HEK293T (cell line): Measurements from ENCODE around the gene STC2.

Experiments used
- CTCF ChIA-PET: fragments of 350-600 bp; formaldehyde crosslinking; extraction: SDS; loops from one replicate; lab custom pipeline; 2021; ENCODE audit warnings: antibody characterized with exemption, inconsistent platforms; lab: Yijun Ruan, JAX
- POLR2A ChIA-PET: fragments of 350-600 bp; formaldehyde crosslinking; extraction: SDS; loops from one replicate; lab custom pipeline; 2020; ENCODE audit warnings: antibody characterized with exemption, inconsistent platforms; lab: Yijun Ruan, JAX
- DNase-seq: peaks from one replicate; pipeline ENCODE4 v3.0.0; 2012; ENCODE audit warnings: mixed read lengths; ENCODE audit errors: extremely low spot score
- ARNT ChIP-seq: fragments of 450-650 bp; IDR thresholded peaks from 2 replicates; pipeline ENCODE4 v1.6.1; 2017; ENCODE audit warnings: mild to moderate bottlenecking
- BHLHE40 ChIP-seq: fragments of 450-650 bp; IDR thresholded peaks from 2 replicates; pipeline ENCODE4 v1.6.1; 2016; ENCODE audit warnings: mild to moderate bottlenecking, moderate library complexity, borderline replicate concordance
- CTBP1 ChIP-seq: fragments of 450-650 bp; IDR thresholded peaks from 2 replicates; pipeline ENCODE4 v1.6.1; 2016; ENCODE audit warnings: borderline replicate concordance
- ELF4 ChIP-seq: fragments of 450-650 bp; IDR thresholded peaks from 2 replicates; pipeline ENCODE4 v1.6.1; 2017; ENCODE audit warnings: antibody characterized with exemption
- FOXA1 ChIP-seq: fragments of 450-650 bp; IDR thresholded peaks from 2 replicates; pipeline ENCODE4 v1.6.1; 2016; ENCODE audit warnings: mild to moderate bottlenecking
- FOXK2 ChIP-seq: fragments of 450-650 bp; IDR thresholded peaks from 2 replicates; pipeline ENCODE4 v1.6.1; 2016; ENCODE audit warnings: mild to moderate bottlenecking
- FOXM1 ChIP-seq: fragments of 450-650 bp; IDR thresholded peaks from 2 replicates; pipeline ENCODE4 v1.6.1; 2017; ENCODE audit warnings: mild to moderate bottlenecking, borderline replicate concordance
- HDGF ChIP-seq: fragments of 450-650 bp; IDR thresholded peaks from 2 replicates; pipeline ENCODE4 v1.6.1; 2017; ENCODE audit warnings: antibody characterized with exemption, borderline replicate concordance
- L3MBTL2 ChIP-seq: fragments of 450-650 bp; conservative IDR thresholded peaks from 2 replicates; pipeline ENCODE4 v1.6.1; 2016; ENCODE audit warnings: mild to moderate bottlenecking
- LEF1 ChIP-seq: fragments of 450-650 bp; IDR thresholded peaks from 2 replicates; pipeline ENCODE4 v1.6.1; 2017; ENCODE audit warnings: mild to moderate bottlenecking, borderline replicate concordance
- NFRKB ChIP-seq: fragments of 450-650 bp; IDR thresholded peaks from 2 replicates; pipeline ENCODE4 v1.6.1; 2016; ENCODE audit warnings: mild to moderate bottlenecking, moderate library complexity
- SP1 ChIP-seq: fragments of 450-650 bp; IDR thresholded peaks from 2 replicates; pipeline ENCODE4 v1.6.1; 2017
- SUZ12 ChIP-seq: fragments of 450-650 bp; IDR thresholded peaks from 2 replicates; pipeline ENCODE4 v1.6.1; 2016; ENCODE audit warnings: mild to moderate bottlenecking
- TARDBP ChIP-seq: fragments of 450-650 bp; IDR thresholded peaks from 2 replicates; pipeline ENCODE4 v1.6.1; 2016
- ZNF384 ChIP-seq: fragments of 450-650 bp; IDR thresholded peaks from 2 replicates; pipeline ENCODE4 v1.6.1; 2016
- TF ChIP-seq, protein P1 (sequence below): fragments of 450-650 bp; IDR thresholded peaks from 2 replicates; pipeline ENCODE4 v1.6.1; 2016

The STC2 gene

DNA sequence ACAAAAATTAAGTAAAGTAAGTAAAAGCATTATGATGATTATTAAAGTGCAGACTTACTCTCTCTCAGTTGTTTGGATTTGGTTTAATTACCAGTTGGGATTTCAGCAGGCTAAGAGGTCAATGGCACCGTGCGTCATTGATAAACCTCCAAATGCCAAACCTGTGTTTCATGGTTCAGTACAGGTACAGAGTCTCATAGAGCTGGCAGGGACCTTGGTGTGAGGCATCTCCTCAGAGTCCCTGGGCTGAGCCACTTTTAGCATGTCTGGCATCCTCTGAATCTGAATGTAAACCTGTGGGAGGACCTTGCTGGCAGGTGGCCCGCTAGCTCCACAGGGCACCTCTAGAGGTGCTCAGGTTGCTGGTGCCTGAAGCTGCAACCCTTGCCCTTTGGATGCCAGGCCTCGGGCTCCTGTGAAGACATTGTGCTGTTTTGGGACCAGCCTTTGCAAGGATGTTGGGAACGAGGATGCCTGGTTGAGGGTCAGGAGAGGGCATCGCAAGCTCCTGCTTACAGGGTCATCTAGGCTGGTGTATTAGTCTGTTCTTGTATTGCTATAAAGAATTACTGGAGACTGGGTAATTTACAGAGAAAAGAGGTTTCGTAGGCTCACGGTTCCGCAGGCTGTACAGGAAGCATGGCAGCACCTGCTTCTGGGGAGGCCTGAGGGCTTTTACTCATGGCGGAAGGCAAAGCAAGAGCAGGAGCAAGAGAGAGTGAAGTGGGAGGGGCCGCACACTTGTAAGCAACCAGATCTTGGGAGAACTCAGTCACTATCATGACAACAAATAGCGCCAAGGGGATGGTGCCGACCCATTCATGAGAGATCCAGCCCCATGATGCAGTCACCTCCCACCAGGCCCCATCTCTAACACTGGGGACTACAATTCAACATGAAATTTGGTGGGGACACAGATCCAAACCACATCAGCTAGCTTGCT is 14.9 kb upstream of the STC2 start:
- POLR2A ChIA-PET: interaction anchor here (1.2 kb wide), 1 partner anchor 14 kb away, joined by 3 read pairs; no protein-coding TSS in a partner anchor
- CTCF ChIA-PET: no interaction called here
- DNase-seq: no peak
- TF ChIP-seq FOXA1: no peak

DNA sequence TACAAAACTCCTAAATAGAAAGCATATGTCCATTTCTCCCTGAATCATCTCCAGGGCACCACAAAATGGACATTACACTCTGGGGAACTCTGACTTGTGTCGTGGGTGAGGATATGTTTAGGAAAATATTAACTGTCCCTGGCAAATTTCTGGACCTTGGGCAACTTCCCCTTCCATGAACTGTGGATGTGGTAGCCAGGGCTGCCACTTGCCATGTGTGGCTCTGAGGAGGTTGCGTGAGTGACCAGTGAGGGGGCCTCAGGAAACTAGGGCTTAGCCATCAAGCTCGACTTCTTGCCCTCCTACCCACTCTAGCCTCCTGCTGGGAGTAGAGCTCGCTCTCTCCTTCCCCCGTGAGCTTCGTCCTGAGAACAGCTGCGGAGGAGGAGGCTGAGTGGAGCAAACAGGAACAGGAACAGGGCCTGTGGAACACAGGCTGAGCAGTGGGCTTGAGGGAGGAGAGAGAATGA is 13.8 kb upstream of the STC2 start:
- POLR2A ChIA-PET: no interaction called here
- TF ChIP-seq HDGF (no peak), TARDBP (no peak), FOXK2 (no peak), ELF4 (no peak), LEF1 (no peak), SUZ12 (no peak), NFRKB (no peak), CTBP1 (no peak), ZNF384 (no peak)
- TF ChIP-seq, protein P1, sequence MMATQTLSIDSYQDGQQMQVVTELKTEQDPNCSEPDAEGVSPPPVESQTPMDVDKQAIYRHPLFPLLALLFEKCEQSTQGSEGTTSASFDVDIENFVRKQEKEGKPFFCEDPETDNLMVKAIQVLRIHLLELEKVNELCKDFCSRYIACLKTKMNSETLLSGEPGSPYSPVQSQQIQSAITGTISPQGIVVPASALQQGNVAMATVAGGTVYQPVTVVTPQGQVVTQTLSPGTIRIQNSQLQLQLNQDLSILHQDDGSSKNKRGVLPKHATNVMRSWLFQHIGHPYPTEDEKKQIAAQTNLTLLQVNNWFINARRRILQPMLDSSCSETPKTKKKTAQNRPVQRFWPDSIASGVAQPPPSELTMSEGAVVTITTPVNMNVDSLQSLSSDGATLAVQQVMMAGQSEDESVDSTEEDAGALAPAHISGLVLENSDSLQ: no peak
- CTCF ChIA-PET: no interaction called here
- no peak for DNase-seq

DNA sequence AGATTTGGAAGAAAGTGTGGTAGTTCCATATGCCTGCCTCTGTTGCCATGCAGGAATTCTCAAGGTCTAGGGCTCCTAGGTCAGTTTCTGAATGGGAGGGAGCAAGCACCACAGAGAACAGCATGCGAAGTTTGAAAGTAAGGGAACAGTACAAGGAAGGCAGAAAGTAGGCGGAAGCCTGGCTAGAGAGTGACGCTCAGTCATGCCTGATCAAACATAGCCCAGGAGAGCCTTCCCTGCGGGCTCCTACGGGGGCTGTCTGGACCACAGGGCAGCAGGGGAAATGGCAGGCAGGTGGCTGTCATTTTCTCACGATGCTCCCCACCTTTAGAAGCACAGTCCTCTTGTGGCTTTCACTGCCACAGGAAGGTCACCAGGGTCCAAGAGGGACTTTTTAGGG is 12.8 kb upstream of the STC2 start:
- ChIA-PET CTCF (no interaction called here), POLR2A (no interaction called here)
- no peak for DNase-seq
- TF ChIP-seq ZNF384 (no peak), ELF4 (no peak), L3MBTL2 (no peak), LEF1 (no peak), SUZ12 (no peak), ARNT (no peak)
- TF ChIP-seq, protein P1: no peak

DNA sequence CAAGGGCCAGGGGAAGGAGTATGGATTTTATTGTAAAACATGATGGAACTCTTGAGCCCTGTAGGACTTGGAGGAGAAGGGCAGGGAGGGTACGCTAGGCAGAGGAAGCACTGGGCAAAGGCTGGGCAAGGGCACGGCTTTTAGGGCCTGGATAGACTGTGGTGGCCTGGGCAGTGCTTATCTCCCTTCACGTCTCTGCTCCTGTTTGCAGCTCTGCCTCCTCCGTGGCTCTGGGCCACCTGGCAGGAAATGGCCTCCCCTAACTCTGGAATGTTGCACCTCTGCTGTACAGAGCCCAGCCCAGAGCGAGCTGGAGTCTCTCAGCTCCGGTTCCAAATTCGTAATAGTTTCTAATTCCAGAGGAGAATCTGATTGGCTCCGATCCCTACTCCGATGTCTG is 12.2 kb upstream of the STC2 start:
- POLR2A ChIA-PET: interaction anchor here (0.9 kb wide), 1 partner anchor 13 kb away, joined by 3 read pairs; the partner anchor contains the start of gene STC2
- CTCF ChIA-PET: interaction anchor here (0.8 to 1.8 kb wide), 2 partner anchors 9 to 39 kb away, joined by 3 to 4 read pairs; no protein-coding TSS in a partner anchor
- DNase-seq: no peak
- TF ChIP-seq ELF4: no peak
- TF ChIP-seq NFRKB: no peak
- TF ChIP-seq FOXK2: no peak
- TF ChIP-seq CTBP1: no peak
- no peak for TF ChIP-seq BHLHE40
- no peak for TF ChIP-seq SUZ12
- no peak for TF ChIP-seq LEF1
- no peak for TF ChIP-seq HDGF
- no peak for TF ChIP-seq SP1
- no peak for TF ChIP-seq ZNF384
- TF ChIP-seq TARDBP: no peak
- TF ChIP-seq FOXM1: no peak
- TF ChIP-seq, protein P1: no peak
- no peak for TF ChIP-seq ARNT
- TF ChIP-seq FOXA1: no peak
- no peak for TF ChIP-seq L3MBTL2

DNA sequence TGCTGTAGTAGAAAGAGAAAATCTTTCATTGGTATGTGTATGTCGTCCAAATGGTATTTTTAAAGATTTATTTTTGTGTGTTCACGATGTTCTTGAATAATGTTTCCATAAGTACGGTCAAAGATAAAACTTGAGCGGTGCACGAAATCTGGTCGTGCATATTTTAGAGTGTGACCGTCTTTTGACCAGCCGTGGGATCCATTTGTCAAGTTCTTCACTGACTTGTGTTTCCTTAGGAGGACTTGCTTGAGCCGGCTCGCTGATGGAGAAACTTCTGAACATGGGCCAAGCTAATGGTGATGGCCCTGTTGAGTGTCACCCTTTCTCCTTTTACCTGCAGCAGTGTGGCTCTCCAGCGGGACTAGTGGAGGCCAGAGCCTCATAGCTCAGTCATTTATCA is 11.1 kb upstream of the STC2 start:
- DNase-seq: no peak
- POLR2A ChIA-PET: interaction anchor here (2.2 kb wide), 1 partner anchor 10 kb away, joined by 12 read pairs; the partner anchor contains the start of gene STC2
- TF ChIP-seq ELF4: no peak
- TF ChIP-seq ARNT: no peak
- no peak for TF ChIP-seq ZNF384
- TF ChIP-seq SP1: no peak
- no peak for TF ChIP-seq TARDBP
- no peak for TF ChIP-seq CTBP1
- TF ChIP-seq FOXA1: no peak
- no peak for TF ChIP-seq BHLHE40
- CTCF ChIA-PET: interaction anchor here (1.8 kb wide), 1 partner anchor 8 kb away, joined by 4 read pairs; no protein-coding TSS in a partner anchor

DNA sequence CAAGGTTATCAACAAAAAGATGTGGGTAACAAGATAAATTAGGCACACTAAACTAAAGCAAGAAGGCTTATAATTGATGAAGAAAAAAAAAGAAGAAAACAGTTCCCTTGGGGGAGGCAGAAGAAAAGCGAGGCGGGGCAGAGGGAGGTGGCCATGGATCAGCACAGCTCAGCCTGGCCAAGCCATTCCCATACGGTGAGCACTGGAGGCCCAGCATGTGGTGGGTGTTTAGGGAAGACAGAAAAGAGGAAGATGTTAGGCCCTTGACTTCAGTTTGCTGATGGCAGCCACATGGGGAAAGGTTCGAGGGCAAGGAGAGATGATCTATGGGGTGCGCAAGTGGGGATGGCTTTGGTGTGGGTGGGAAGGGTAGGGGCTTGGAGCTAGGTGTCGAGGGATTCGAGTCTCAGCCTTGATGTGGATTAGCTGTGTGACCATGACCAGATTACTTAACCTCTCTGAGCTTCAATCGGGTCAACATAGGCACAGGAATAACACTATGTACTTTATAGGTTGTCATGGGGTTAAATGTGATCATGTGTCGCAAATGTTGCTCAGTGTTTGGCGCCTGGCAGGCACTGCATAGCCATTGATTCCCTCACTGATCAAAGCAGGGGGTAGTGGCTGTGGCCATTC is 10.3 kb upstream of the STC2 start:
- ChIA-PET CTCF (no interaction called here), POLR2A (interaction anchor here (2.2 kb wide), 1 partner anchor 10 kb away, joined by 12 read pairs; the partner anchor contains the start of gene STC2)
- TF ChIP-seq TARDBP (no peak), LEF1 (no peak), ARNT (no peak), FOXM1 (no peak), SUZ12 (no peak), FOXK2 (no peak), HDGF (no peak), BHLHE40 (no peak), ELF4 (no peak), FOXA1 (no peak), NFRKB (no peak), CTBP1 (no peak), ZNF384 (no peak)
- TF ChIP-seq, protein P1: no peak
- no peak for DNase-seq
